Stimulated activated CD4-positive, alpha-beta T cell treated with anti-CD3 and anti-CD28 coated beads, Interleukin-15, amount 100 ng/mL, for 48 hours (primary cell): ENCODE data around the gene ERVMER34-1.

ENCODE experiments used
- DNase-seq, 2 donors: peaks; one replicate each; pipeline ENCODE4 v3.0.0-alpha.2; 2020; ENCODE audit warnings: low read depth in 2 of 2

ERVMER34-1 gene, protein sequence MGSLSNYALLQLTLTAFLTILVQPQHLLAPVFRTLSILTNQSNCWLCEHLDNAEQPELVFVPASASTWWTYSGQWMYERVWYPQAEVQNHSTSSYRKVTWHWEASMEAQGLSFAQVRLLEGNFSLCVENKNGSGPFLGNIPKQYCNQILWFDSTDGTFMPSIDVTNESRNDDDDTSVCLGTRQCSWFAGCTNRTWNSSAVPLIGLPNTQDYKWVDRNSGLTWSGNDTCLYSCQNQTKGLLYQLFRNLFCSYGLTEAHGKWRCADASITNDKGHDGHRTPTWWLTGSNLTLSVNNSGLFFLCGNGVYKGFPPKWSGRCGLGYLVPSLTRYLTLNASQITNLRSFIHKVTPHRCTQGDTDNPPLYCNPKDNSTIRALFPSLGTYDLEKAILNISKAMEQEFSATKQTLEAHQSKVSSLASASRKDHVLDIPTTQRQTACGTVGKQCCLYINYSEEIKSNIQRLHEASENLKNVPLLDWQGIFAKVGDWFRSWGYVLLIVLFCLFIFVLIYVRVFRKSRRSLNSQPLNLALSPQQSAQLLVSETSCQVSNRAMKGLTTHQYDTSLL

DNA sequence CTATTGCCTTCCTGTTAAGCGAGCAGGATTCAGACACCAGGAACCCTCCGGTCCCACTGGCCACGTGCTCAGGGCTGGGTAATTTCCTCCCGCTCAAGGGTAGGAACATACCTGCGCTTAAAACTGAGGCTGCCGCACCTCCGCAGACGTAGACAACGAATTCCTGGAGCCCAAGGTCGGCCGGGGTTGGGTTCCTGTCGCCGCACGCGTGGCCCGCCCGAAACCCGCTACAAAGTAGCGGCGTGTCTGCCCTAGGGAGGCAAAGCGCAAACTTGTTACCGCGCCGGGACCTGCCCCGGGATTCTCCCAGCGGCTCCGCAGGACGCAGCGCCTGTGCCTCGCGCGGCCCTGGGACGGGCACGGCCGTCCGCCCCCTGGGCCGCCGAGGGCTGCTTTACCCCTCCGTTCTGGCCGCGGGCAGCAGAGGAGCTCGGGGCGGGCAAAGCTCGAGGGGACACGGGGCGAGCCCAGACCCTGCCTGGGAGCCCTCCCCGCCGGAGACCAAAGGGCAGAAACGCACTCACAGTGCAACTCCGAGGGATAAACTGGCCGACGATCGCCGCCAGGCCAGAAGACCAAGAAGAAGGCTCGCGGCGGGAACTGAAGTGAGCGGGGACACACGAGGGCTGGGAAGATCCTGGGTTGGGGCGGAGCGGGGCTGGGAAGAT lies at the start of gene ERVMER34-1:
Gene ERVMER34-1, minus strand, starts transcription at position 607 of the 668 bp plus-strand sequence. CDS start 5,905 bp downstream, outside the sequence.
- DNase-seq = no peak

DNA sequence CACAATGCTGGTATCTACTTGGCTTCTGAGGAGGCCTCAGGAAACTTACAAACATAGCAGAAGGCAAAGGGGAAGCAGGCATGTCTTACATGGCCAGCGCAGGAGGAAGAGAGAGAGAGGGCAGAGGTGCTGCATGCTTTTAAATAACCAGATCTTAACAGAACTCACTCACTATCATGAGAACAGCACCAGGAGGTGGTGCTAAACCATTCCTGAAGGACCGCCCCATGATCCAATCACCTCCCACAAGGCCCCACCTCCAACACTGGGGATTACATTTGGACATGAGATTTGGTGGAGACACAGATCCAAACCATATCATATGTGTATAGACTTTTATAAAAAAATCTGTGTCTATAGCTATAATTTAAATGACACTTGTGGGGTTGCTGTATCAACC lies 48.6 kb upstream of the ERVMER34-1 start:
- no peak for DNase-seq

DNA sequence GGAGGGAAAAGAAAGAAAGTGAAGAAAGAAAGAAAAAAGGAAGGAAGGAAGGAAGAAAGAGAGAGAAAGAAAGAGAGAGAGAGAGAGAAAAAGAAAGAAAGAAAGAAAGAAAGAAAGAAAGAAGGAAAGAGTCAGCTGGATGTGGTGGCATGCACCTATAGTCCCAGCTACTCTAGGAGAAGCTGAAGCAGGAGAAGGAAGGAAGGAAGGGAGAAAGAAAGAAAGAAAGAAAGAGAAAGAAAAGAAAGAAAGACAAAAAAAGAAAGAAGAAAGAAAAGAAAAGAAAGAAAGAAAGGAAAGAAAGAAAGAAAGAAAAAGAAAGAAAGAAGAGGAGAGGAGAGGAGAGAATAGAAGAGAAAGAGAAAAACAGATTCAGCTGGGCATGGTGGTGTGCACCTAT lies 44.3 kb upstream of the ERVMER34-1 start:
- DNase-seq = no peak

DNA sequence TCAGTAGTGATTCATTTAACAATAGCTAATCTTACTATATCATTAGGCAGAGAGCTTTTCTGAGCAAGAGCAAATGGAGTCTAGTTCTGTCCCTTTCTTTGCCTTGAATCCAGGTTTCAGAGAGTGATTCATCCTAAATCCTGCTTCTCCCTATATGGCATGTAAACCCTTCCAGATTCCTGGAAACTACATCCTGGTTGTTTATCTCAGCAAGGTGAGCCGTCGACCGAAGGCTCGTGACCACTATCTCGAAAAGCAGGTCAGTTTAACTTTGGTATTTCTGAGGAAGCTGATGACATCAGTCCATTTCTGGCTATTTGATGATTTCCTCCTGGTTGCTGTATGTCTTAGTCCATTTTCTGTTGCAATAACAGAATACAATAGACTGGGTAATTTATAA lies 40.7 kb upstream of the ERVMER34-1 start:
- no peak for DNase-seq

DNA sequence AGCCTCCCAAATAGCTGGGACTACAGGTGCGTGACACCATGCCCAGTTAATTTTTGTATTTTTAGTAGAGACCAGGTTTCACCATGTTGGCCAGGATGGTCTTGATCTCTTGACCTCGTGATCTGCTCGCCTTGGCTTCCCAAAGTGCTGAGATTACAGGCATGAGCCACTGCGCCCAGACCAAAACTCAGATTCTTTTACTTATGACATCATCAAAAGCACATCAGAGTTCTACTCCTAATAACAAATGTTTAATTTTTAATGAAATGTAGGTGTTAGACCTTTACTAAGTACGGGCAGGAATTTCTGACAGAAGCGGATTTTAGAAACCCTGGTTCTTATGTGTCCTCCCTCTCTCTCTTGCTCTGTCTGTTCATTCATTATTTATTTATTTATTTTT lies 38.5 kb upstream of the ERVMER34-1 start:
- no peak for DNase-seq

DNA sequence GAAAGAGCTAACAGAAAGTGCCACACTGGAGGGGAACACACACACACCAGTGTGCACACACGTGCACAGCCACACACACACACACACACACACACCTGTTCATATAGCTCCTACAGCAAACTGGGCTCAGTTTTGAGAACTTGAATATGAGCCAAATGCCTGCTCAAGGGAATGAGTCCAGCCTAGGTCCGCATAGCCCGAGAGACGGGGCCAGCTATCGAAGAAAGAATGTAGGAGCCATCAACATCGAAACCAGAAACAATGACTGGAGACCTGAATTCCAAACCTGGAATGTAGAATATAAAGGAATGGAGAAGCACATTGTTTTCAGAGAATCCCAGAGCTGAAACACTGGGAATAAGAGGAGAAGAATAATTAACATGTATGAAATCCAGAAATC lies 37.6 kb upstream of the ERVMER34-1 start:
- no peak for DNase-seq

DNA sequence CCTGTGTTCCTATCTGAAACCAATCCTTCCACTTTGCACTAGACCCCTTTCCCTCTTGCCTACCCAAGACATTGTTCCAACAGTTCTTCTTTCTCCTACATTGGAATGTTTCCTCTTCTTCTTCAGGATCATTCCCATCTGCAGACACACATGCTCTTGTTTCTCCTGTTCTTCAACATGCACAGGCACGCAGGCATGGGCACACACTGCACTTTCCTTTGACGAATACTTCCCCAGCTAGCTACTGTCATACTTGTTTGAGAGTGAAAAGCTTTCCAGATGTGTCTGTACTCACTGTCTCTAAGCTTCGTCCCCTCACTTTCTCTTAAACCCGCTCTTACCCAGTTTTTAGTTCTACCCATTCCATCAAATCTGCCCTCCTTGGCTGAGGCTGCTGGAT lies 31.8 kb upstream of the ERVMER34-1 start:
- no peak for DNase-seq

DNA sequence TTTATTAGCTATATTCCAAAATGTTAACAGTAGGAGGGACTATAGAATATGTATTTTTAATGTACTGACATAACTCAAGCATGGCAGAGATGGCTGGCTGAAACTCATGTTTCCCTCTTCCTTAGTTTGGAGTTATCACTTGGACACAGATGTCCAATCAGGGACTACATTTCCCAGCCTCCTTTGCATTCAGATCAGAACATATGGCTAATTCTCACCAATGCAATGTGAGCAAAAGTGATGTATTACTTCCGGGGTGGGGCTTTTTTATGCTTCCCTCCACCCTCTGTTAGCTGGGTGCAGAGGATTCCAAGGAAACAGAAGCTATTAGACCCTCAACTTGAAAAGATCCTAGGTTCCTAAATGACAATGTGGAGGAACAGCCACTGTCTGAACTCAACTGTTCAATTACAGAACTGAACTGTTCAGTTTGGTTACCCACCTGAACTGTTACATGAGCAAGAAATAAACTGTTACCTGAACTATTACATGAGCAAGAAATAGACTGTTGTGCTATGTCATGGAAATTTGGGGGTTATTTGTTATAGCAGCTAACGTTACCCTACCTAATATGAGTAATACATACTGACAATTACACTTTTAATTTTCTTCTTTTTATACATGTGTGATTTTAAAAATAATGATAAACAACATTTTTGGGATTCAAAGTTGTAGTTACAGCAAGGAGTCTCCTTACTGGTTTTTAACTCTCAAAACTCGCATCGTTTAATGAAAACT lies 29.6 kb upstream of the ERVMER34-1 start:
- DNase-seq = no peak

DNA sequence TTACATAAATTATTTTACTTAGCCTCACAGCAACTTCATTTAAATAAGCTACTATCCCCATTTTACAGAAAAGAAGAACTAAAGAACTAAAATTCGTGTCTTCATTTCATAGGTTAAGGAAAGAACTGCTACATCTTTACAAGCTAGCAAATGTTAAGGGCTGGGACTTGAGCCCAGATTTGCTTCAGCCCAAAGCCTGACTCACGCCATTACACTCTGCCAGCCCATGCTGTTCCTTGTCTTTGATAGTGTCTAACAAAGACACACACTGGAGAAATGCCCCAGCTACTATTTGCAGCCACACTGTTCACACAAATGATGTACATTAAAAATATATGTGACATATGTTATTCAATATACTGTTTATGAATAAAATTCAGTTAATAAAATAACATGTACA lies 29.0 kb upstream of the ERVMER34-1 start:
- no peak for DNase-seq

DNA sequence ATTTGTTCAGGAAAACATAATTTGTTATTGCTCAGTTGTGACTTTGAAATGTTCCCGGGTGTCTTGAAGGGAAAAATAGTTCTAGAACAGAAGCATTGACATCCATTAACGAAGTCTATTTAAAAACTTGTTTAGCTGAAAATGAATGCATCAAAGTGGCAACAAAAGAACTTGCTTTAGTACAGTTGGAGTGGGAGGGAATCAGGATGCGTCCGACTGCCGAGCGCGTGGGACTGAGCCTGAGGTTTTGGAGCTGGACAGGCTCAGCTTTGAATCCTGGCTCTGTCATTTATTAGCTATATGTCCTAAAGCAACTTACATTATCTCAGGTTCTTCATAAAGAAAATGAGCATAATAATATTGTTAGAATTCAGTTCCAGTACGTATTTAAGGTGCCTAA lies 9.0 kb upstream of the ERVMER34-1 start:
- DNase-seq = no peak

DNA sequence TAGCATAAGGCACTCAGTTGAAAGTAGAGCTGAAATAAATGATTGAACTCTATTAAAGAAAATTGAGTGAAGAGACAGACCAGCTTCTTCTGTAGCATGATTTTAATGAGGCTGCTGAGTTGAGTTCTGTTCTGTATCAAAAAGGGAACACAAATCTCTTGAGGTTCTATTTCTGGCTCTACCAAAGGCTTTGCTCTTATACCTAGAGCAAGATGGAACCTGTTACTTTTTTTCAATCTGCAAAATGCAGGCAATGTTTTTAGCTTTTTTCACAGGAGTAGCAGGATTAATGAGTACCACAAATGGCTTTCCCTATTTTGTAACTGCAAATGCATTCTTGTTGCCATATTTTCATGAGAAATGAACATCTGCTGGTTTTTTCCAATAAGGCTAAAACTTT lies 4.2 kb upstream of the ERVMER34-1 start:
- DNase-seq = no peak

DNA sequence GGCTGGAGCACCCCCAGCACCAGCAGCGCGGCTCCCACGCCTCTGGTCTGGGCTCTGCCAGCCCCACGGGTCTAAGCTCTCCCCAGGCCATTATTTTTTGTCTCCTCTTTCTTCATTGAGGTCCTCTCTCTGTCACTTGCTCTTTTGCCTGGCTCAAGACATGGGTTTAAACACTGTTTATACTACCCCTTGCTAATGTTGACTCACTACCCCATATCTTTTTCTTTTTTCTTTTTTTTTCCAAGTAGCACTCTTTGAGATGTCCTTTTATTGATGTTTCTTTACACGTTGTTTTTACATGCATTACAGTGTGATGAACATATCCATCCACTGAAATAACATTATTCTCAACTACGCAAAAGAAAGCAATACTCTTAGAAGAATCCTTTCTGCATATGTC lies 1.7 kb upstream of the ERVMER34-1 start:
- DNase-seq = no peak

DNA sequence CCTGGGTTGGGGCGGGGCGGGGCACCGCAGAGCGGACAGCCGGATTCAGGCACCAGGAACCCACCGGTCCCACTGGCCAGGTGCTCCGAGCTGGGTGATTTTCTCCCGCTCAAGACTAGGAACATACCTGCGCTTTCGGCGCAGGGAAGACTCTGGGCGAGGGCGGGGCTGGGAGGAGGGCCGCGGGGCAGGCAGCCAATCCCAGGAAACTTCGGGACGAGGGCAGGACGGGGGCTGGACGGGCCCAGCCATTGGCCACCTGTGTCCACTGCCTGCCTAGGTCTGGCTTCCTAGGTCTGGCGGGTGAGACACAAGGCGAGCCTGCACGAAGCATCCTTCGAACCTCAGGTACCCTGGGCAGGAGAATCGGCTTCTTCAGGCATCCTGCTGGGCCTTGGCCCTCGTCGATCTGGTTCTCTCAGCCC lies 274 bp upstream of the ERVMER34-1 start:
- DNase-seq = no peak

DNA sequence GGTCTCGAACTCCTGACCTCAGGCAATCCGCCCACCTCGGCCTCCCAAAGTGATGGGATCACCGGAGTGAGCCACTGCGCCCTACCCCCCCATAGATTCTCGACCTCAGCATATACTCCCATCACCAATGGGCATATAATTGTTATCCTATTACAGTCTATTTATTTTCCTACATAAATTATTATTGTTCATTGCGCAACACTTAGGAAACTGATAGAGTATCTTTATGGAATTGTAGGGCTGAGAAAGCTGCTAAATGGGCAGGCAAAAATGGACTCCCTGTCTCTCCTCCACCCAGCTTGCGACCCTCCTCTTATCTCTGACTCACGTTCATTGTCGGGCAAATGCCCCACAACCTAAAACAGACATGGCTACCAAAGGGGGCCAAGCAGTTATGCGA lies 1.0 kb downstream of the ERVMER34-1 start:
- DNase-seq = no peak

DNA sequence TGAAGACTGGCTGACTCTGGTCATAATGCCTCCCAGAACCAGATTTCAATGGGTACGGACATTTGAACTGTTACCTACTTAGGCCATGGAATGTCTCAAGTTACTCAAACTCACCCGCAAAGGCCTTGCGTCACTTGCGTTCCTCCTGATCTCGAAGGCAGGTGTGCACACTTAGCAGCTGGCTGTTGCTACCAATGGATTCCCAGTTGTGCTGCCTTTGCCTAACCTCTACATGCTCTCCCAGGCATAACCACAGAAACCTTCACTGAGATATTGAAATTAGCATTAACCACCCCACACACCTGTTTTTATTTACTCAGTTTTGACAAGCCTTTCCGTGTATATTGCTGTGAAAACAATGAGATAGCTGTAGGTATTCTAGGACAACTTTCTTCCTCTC lies 2.8 kb downstream of the ERVMER34-1 start:
- no peak for DNase-seq

DNA sequence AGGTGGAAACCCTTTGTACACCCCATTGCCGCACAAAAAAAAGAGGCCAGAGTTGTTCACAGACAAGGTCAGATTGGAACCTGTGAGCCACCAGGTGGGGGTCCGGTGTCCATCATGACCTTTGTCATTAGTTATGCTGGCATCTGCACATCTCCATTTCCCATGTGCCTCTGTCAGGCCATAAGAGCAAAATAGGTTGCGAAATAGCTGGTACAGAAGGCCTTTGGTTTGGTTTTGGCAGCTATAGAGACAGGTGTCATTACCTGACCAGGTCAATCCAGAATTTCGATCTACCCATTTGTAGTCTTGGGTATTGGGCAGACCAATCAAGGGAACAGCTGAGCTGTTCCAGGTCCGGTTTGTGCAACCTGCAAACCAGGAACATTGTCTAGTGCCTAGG lies 6.6 kb downstream of the ERVMER34-1 start:
- no peak for DNase-seq

DNA sequence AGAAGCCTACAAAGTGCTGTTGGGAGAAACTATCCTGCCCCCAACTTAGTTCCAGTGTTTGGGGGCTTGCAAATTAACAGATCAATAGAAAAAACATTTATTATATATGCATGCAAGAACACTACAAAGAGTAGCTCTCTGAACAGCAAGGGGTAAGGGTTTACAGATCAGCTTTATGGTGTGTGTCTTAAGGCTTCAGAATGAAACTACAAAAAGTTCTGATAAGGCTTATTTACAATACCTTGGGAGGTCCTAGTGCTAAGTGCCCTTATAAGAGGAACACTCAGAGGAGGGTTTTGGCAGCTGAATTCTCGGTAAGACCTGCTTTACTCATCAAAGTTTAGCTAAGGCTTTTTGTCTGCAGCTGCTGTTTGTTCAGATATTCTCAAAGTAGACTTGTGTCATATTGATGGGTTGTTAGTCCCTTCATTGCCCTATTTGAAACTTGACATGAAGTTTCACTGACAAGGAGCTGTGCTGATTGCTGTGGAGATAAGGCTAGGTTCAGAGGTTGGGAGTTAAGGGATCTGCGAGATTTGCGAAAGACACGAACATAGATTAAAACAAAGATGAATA lies 7.7 kb downstream of the ERVMER34-1 start:
- no peak for DNase-seq

DNA sequence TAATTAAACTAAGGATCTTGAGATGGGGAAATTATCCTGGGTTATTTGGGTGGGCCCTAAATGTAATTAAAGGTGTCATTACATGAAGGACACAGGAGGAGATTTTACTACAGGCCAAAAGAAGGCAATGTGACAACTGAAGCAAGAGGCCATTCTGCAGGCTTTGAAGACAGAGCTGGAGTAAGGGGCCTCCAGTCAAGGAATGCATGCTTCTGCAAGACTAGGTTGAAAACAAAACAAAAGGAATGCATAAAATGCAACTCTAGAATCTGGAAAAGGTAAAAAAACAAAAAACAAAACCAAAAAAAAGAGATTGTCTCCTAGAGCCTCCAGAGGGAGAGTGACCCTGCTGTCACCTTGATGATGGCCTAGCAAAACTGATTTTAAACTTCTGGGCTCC lies 21.6 kb downstream of the ERVMER34-1 start:
- no peak for DNase-seq

DNA sequence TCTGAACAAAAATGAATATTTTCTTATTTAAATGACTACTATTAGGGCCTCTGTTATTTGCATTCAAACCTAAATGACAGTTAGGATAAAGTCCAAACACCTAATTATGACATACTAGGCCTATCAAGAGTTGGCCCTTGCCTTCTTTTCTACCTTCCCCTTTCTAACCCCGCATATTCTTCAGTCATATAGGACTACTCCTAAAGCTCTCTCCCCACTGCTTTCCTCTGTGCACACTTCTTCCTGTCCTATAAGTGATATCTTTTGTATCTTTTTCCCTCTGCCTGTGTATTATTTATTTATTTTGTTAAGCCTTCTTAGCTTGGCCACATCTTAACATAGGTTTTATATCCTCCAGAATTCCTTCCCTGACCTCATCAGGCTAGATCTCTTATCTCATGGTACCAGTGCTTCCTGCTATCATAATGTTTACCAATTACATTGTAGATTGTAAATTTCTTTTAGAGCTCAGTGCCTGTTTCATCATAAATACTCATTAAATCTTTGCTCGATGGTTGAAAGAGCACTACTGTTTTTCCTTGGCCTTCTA lies 22.5 kb downstream of the ERVMER34-1 start:
- DNase-seq = no peak

DNA sequence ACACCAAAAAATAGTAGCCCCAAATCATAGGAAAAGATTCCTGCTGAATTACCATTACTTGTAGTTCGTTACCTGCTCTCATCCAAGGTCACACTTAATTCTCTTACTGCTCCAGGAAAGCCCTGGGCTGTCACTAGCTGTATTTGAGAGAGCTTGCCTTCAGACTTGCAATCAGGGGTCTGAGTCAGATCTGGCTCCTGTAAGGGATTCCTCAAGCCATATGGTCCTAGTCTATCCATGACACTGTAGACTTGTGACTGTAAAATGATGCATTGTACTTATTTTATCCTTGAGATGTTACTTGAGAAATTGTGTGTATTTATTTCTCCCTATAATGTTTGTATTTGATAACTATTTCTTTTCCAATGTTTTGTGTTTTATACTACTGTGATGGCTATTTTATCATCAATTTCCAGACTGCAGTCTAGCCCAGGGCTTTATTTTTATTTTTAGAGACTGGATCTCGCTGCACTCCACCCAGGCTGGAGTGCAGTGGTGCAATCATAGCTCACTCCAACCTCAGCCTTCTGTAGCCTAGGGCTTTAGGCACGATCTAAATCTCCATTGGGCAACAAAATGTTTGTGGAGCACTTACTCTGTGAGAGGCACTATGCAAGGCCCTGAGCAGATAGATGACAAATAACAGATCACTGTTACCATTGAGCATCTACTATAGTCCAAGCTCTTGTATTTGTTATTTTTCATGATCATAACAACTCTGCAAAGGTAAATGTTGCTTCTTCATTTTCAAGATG lies 24.2 kb downstream of the ERVMER34-1 start:
- DNase-seq = no peak
